Measurements from ENCODE around the gene SAMD5.

The SAMD5 gene

GRCh38 chr6:147510929-147511590 is 2.6 kb downstream of the SAMD5 start:
- H3K4ac ChIP-seq (ENCODE audit: low read depth in 1 of 2, low read length in 2 of 2) = no peak overlapping the region
- no peak overlapping the region for H3K27ac ChIP-seq (ENCODE audit: low read length, poor library complexity, severe bottlenecking)
- no peak overlapping the region for H2BK5ac ChIP-seq (ENCODE audit: low read depth, low read length, poor library complexity, severe bottlenecking)
- no peak overlapping the region for H4K91ac ChIP-seq (ENCODE audit: low read length)
- H2BK12ac ChIP-seq (ENCODE audit: low read length in 2 of 2) = no peak overlapping the region
- H3K79me1 ChIP-seq (replicated peaks; ENCODE audit: low read length, poor library complexity, severe bottlenecking) = no peaks in the 10 kb centered on the region
- H3K9me3 ChIP-seq (ENCODE audit: control insufficient read depth, low read length) = peaks cover 5% of the 10 kb centered on the region
- H3K36me3 ChIP-seq (ENCODE audit: control insufficient read depth in 1 of 2, insufficient read depth in 2 of 2, low read depth in 1 of 2, low read length in 2 of 2) = no peaks in the 10 kb centered on the region
- no peak for DNase-seq
- H3K4me3 ChIP-seq (ENCODE audit: insufficient read depth in 1 of 2, low read depth in 1 of 2, low read length in 2 of 2) = no peak overlapping the region
- H4K8ac ChIP-seq (ENCODE audit: low read length) = no peak overlapping the region
- no peak overlapping the region for H3K23ac ChIP-seq (ENCODE audit: low read length in 2 of 2)
- no peak overlapping the region for H3K4me2 ChIP-seq (ENCODE audit: low read length, poor library complexity, severe bottlenecking)
- no peak overlapping the region for H3K18ac ChIP-seq (ENCODE audit: low read depth in 1 of 2, low read length in 2 of 2)
- WGBS = 63% methylated on average over 5 of the region's 5 CpGs
- H3K27me3 ChIP-seq (ENCODE audit: control insufficient read depth in 1 of 2, insufficient read depth in 1 of 2, low read length in 2 of 2) = peaks cover 0 to 51% of the 10 kb centered on the region in 2 experiments
- H2BK120ac ChIP-seq (ENCODE audit: low read depth, low read length) = no peak overlapping the region
- no peak overlapping the region for H3K14ac ChIP-seq (ENCODE audit: low read length in 2 of 2)
- no peak overlapping the region for H2AK5ac ChIP-seq (ENCODE audit: low read length, severe bottlenecking)
- H3K9ac ChIP-seq (ENCODE audit: low read length) = no peak overlapping the region
- H2BK15ac ChIP-seq (ENCODE audit: low read depth, poor library complexity, severe bottlenecking) = no peak overlapping the region
- H2AFZ ChIP-seq (ENCODE audit: low read depth, low read length) = no peak overlapping the region
- peaks cover 17% of the 10 kb centered on the region for H3K4me1 ChIP-seq (ENCODE audit: control insufficient read depth, insufficient read depth, low read depth, low read length)

DNA sequence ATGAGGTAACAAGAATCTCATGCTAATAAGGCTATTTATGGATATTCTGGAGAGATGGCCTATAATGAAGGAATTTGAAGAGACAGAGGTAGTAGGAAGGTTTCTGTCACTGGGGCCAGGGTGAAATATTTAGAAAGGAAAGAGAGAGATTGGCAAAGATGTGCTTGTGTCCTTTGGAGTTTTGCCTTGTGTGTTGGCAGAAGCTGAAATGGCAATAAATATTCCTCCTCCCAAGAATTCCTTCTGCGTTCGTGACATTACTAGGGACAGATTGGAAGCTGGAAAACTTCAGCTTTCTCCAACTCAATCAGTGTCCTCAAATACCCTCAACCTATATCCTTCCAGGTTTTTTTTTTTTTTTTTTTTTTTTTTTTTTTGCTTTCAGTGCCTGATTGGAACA is 6.3 kb downstream of the SAMD5 start:
- H3K36me3 ChIP-seq (ENCODE audit: control insufficient read depth in 1 of 2, insufficient read depth in 2 of 2, low read depth in 1 of 2, low read length in 2 of 2) = no peaks in the 10 kb centered on the region
- H2BK12ac ChIP-seq (ENCODE audit: low read length in 2 of 2) = no peak overlapping the region
- H2BK5ac ChIP-seq (ENCODE audit: low read depth, low read length, poor library complexity, severe bottlenecking) = no peak overlapping the region
- H3K14ac ChIP-seq (ENCODE audit: low read length in 2 of 2) = no peak overlapping the region
- H3K79me1 ChIP-seq (replicated peaks; ENCODE audit: low read length, poor library complexity, severe bottlenecking) = no peaks in the 10 kb centered on the region
- no peak overlapping the region for H4K8ac ChIP-seq (ENCODE audit: low read length)
- H3K27ac ChIP-seq (ENCODE audit: low read length, poor library complexity, severe bottlenecking) = no peak overlapping the region
- 58% methylated on average over 2 of the region's 2 CpGs for WGBS
- H3K23ac ChIP-seq (ENCODE audit: low read length in 2 of 2) = no peak overlapping the region
- DNase-seq = no peak
- H3K9ac ChIP-seq (ENCODE audit: low read length) = no peak overlapping the region
- no peak overlapping the region for H3K4me3 ChIP-seq (ENCODE audit: insufficient read depth in 1 of 2, low read depth in 1 of 2, low read length in 2 of 2)
- peaks cover 5% of the 10 kb centered on the region for H3K9me3 ChIP-seq (ENCODE audit: control insufficient read depth, low read length)
- no peak overlapping the region for H3K4ac ChIP-seq (ENCODE audit: low read depth in 1 of 2, low read length in 2 of 2)
- no peak overlapping the region for H2BK15ac ChIP-seq (ENCODE audit: low read depth, poor library complexity, severe bottlenecking)
- H3K18ac ChIP-seq (ENCODE audit: low read depth in 1 of 2, low read length in 2 of 2) = no peak overlapping the region
- H2AK5ac ChIP-seq (ENCODE audit: low read length, severe bottlenecking) = no peak overlapping the region
- H3K27me3 ChIP-seq (ENCODE audit: control insufficient read depth in 1 of 2, insufficient read depth in 1 of 2, low read length in 2 of 2) = peaks cover 0 to 25% of the 10 kb centered on the region in 2 experiments
- H2BK120ac ChIP-seq (ENCODE audit: low read depth, low read length) = no peak overlapping the region
- no peak overlapping the region for H4K91ac ChIP-seq (ENCODE audit: low read length)
- H2AFZ ChIP-seq (ENCODE audit: low read depth, low read length) = no peak overlapping the region
- H3K4me1 ChIP-seq (ENCODE audit: control insufficient read depth, insufficient read depth, low read depth, low read length) = no peaks in the 10 kb centered on the region
- H3K4me2 ChIP-seq (ENCODE audit: low read length, poor library complexity, severe bottlenecking) = no peak overlapping the region

DNA sequence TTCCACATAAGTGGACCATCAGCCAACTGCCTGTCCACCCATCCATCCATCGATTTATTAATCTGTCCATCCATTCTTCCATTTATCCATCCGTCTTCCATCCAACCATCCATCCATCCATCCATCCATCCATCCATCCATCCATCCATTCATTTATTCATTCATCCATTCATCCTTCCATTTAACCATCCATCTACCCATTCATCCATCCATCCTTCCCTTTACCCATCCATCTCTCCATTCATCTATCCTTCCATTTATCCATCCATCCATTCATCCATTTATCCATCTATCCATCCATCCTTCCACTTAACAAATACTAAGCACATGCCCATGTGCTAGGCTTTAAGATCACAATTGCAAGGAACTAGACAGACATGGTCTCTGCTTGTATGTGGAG is 6.8 kb downstream of the SAMD5 start:
- no peak overlapping the region for H3K4me3 ChIP-seq (ENCODE audit: insufficient read depth in 1 of 2, low read depth in 1 of 2, low read length in 2 of 2)
- no peak overlapping the region for H2BK5ac ChIP-seq (ENCODE audit: low read depth, low read length, poor library complexity, severe bottlenecking)
- peaks cover 5% of the 10 kb centered on the region for H3K9me3 ChIP-seq (ENCODE audit: control insufficient read depth, low read length)
- H2BK12ac ChIP-seq (ENCODE audit: low read length in 2 of 2) = no peak overlapping the region
- no peak for DNase-seq
- H3K79me1 ChIP-seq (replicated peaks; ENCODE audit: low read length, poor library complexity, severe bottlenecking) = no peaks in the 10 kb centered on the region
- no peak overlapping the region for H3K27ac ChIP-seq (ENCODE audit: low read length, poor library complexity, severe bottlenecking)
- H4K91ac ChIP-seq (ENCODE audit: low read length) = no peak overlapping the region
- H4K8ac ChIP-seq (ENCODE audit: low read length) = no peak overlapping the region
- WGBS = 93% methylated on average over 2 of the region's 2 CpGs
- H3K18ac ChIP-seq (ENCODE audit: low read depth in 1 of 2, low read length in 2 of 2) = no peak overlapping the region
- H3K23ac ChIP-seq (ENCODE audit: low read length in 2 of 2) = no peak overlapping the region
- H3K4me1 ChIP-seq (ENCODE audit: control insufficient read depth, insufficient read depth, low read depth, low read length) = no peaks in the 10 kb centered on the region
- no peak overlapping the region for H3K4ac ChIP-seq (ENCODE audit: low read depth in 1 of 2, low read length in 2 of 2)
- H3K14ac ChIP-seq (ENCODE audit: low read length in 2 of 2) = no peak overlapping the region
- H3K4me2 ChIP-seq (ENCODE audit: low read length, poor library complexity, severe bottlenecking) = no peak overlapping the region
- no peaks in the 10 kb centered on the region for H3K36me3 ChIP-seq (ENCODE audit: control insufficient read depth in 1 of 2, insufficient read depth in 2 of 2, low read depth in 1 of 2, low read length in 2 of 2)
- peaks cover 0 to 20% of the 10 kb centered on the region in 2 experiments for H3K27me3 ChIP-seq (ENCODE audit: control insufficient read depth in 1 of 2, insufficient read depth in 1 of 2, low read length in 2 of 2)
- H2BK120ac ChIP-seq (ENCODE audit: low read depth, low read length) = no peak overlapping the region
- no peak overlapping the region for H2BK15ac ChIP-seq (ENCODE audit: low read depth, poor library complexity, severe bottlenecking)
- H2AFZ ChIP-seq (ENCODE audit: low read depth, low read length) = no peak overlapping the region
- no peak overlapping the region for H3K9ac ChIP-seq (ENCODE audit: low read length)
- no peak overlapping the region for H2AK5ac ChIP-seq (ENCODE audit: low read length, severe bottlenecking)

DNA sequence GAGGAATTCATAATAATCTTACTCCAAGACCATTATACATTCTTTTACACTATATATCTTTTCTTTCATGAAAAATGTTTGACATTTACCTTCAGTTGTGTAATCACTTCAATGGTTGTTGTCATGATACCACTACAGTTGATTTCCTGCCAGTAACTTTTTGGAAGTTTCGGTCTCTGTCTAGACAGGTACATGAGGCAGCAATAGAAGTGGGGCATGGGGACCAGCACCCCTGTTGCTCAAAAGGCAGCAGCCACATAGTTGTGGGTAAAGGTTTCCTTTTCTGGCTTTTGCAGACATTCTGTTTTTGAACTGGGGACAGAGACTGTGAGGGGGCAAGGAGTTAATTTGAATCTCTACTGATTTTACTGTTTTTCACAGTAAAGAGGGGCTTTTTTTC is 14.1 kb downstream of the SAMD5 start:
- H3K4me1 ChIP-seq (ENCODE audit: control insufficient read depth, insufficient read depth, low read depth, low read length) = no peaks in the 10 kb centered on the region
- no peak overlapping the region for H3K23ac ChIP-seq (ENCODE audit: low read length in 2 of 2)
- H3K4ac ChIP-seq (ENCODE audit: low read depth in 1 of 2, low read length in 2 of 2) = no peak overlapping the region
- no peak overlapping the region for H2AFZ ChIP-seq (ENCODE audit: low read depth, low read length)
- H3K4me3 ChIP-seq (ENCODE audit: insufficient read depth in 1 of 2, low read depth in 1 of 2, low read length in 2 of 2) = no peak overlapping the region
- no peaks in the 10 kb centered on the region for H3K79me1 ChIP-seq (replicated peaks; ENCODE audit: low read length, poor library complexity, severe bottlenecking)
- H3K4me2 ChIP-seq (ENCODE audit: low read length, poor library complexity, severe bottlenecking) = no peak overlapping the region
- no peak overlapping the region for H2BK120ac ChIP-seq (ENCODE audit: low read depth, low read length)
- no peak overlapping the region for H3K14ac ChIP-seq (ENCODE audit: low read length in 2 of 2)
- H3K9ac ChIP-seq (ENCODE audit: low read length) = no peak overlapping the region
- no peak overlapping the region for H3K27ac ChIP-seq (ENCODE audit: low read length, poor library complexity, severe bottlenecking)
- no peak overlapping the region for H2BK5ac ChIP-seq (ENCODE audit: low read depth, low read length, poor library complexity, severe bottlenecking)
- no peak overlapping the region for H2BK15ac ChIP-seq (ENCODE audit: low read depth, poor library complexity, severe bottlenecking)
- H2BK12ac ChIP-seq (ENCODE audit: low read length in 2 of 2) = no peak overlapping the region
- no peak overlapping the region for H4K91ac ChIP-seq (ENCODE audit: low read length)
- H3K9me3 ChIP-seq (ENCODE audit: control insufficient read depth, low read length) = no peaks in the 10 kb centered on the region
- WGBS = 97% methylated on average over 1 of the region's 1 CpG
- no peaks in the 10 kb centered on the region for H3K36me3 ChIP-seq (ENCODE audit: control insufficient read depth in 1 of 2, insufficient read depth in 2 of 2, low read depth in 1 of 2, low read length in 2 of 2)
- H2AK5ac ChIP-seq (ENCODE audit: low read length, severe bottlenecking) = no peak overlapping the region
- H4K8ac ChIP-seq (ENCODE audit: low read length) = no peak overlapping the region
- H3K27me3 ChIP-seq (ENCODE audit: control insufficient read depth in 1 of 2, insufficient read depth in 1 of 2, low read length in 2 of 2) = no peaks in the 10 kb centered on the region
- H3K18ac ChIP-seq (ENCODE audit: low read depth in 1 of 2, low read length in 2 of 2) = no peak overlapping the region
- DNase-seq = no peak
